Left renal cortex interstitium (tissue), 4 donors: Measurements from ENCODE around the gene CARNS1. TPM values are rescaled to one million over a fixed set of nuclear protein-coding genes. Genes with fewer than 3 reads are reported as not detected.
"Not testable (repeated sequence)": the region's sequence is repeated elsewhere in the genome, so short reads cannot be mapped to it uniquely, and the experiment has no call there.

Source experiments
- DNase-seq, 4 donors: peaks; one replicate each; pipeline ENCODE4 v3.0.0-alpha.2; 2013; ENCODE audit warnings: low read depth in 4 of 4, low spot score in 2 of 4, missing footprints in 1 of 4
- polyA plus RNA-seq, 4 donors: library from polyadenylated mRNA; unstranded; fragments of 120-200 nt; gene quantifications; one replicate each; pipeline ENCODE4 v1.2.1, GENCODE V29; 2013; ENCODE audit not compliant: insufficient read length in 4 of 4

The CARNS1 gene
- polyA plus RNA-seq, 4 donors = 1.3 to 5.0 (median 3.1) TPM

DNA sequence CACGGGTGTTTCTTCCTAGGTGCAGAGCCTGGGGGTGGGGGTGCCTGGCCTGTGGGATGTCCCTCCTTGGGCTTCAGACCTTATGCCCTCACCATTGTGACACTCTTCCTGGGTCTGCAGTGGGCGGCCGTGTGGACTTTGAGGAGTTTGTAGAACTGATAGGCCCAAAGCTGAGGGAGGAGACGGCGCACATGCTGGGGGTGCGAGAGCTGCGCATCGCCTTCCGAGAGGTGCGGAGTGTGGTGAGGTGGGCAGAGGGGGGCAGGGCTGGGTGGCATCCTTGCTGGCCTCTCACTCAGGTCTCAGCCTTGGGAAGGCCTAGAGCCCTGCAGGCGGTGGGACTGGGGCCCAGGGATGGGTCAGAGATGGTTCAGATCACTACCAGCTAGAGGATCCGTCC is 42.0 kb downstream of the CARNS1 start:
- DNase-seq = no peak

GRCh38 chr11:67458266-67458665 is 42.8 kb downstream of the CARNS1 start:
- no peak for DNase-seq

DNA sequence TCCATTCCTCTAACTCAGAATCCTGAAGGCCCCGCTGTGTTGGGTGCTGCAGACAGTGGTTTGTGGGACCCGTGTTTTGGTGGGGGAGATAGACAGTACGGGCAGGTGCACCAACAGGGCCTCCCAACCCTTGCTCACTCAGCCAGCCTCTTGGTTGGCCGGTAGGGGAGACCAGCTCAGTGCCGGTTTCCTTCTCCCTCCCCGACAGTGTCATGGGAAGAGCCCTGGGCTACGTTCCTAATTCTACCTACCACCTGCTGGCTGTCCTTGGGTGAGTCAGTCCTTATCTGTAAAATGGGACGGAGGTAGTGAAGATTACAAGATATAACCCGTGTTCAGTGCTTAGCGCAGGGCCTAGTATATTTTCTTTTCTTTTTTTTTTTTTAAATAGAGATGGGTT is 47.7 kb downstream of the CARNS1 start:
- no peak for DNase-seq

DNA sequence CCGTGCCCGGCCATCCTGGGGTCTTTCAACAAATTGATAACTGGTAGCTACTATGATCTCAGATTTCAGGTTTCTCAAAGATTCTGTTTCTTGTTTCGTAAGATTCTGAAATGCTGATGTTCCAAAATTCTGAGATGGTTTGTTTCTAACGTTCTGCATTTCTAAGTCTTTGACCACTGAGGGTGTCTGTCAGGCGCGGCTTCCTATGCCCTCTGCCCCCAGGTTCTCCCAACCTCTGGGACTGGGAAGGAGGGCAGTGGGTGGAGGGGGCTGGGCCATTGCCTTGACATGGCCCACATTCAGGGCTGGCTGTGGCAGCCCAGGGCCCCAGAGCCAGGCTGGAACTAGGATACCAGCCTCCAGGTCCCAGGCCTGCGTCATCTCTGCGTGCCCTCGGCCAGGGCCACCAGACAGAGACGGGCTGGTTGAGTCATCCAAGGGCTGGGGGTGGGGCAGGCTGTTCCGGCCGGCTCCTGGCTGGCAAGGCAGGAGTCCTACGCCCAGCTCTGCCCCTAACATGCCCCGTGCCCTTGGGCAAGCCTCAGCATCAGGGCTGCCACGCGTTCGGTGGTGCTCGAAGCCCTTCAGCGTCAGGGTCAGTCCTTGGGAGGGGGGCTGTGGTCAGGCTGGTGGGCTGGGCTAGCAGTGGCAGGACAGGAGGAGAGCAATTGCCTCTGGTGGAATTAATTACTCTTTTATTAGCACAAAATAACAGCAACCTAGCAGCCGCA is 48.4 kb downstream of the CARNS1 start:
- DNase-seq = no peak

DNA sequence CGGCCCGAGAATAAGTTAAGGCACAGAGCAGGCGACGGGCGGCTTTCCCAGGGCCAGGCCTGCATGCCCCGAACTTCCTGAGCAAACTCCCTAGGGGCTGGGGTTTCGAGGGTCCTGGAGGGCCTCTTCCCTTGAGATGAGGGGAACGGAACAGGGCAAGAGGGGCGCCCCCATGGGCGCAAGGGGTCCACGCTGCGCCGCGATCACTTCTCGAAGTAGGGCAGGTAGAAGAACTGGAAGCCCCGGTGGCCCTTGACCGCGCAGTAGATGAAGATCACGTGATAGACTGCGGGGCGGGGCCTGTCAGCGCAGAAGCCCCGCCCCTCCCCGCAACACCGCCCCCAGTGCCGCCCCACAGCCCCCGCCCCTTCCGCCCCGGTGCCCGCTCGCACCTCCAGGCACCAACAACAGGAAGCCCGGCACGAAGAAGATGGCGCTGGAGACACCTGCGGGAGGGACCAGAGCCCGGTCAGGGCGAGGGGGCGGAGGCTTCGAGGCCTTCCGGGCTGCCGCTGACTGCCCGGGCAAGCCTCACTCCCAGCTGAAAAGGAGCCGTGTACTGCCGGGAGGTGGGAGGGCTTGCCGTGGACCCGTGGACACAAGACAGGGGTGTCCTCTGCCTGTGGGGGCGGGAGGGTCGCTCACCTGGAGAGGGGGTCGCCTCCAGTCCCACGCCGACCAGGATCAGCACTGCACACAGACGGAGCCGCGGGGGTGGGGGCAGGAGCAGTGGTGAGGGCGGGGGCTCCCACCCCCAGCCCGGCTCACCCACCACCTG is 49.1 kb downstream of the CARNS1 start:
- peak; percentile 29 to 70 (median 61) for DNase-seq

- no peak for DNase-seq
These were observed 49.7 kb downstream of the CARNS1 start for GRCh38 chr11:67465189-67465510.

DNA sequence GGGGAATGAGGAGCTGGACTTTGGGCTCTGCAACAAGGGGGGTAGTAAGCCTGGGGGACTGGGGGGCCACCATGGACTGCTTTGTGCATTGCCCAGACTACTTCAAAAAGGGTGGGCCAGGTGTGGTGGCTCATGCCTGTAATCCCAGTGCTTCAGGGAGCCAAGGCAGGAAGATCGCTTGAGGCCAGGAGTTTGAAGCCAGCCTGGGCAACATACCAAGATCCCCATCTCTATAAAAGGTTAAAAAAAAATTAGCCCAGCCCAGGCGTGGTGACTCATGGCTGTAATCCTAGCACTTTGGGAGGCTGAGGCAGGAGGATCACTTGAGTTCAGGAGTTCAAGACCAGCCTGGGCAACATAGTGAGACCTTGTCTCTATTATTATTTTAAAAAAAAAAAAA is 50.1 kb downstream of the CARNS1 start:
- DNase-seq = not testable (repeated sequence)

DNA sequence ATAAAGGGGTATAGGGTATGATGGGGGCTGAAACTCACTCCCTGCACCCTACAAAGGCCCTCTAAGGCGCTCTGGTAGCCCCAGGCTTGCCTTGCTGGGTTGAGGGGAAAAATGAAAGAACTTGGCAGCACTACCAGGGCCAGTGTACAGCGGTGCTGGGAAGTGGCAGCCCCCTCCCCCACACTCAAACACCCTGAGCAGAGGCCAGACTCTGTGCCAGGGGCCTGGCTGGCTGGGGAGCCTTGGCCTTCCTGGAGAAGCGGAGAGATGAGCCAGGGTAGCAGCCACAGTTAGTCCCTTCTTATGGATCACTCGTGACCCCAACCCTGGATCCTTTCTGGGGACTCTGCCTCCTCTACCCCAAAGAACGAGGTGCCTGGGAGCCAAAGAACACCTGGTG is 50.9 kb downstream of the CARNS1 start:
- DNase-seq = no peak

- no peak for DNase-seq
These were observed 51.7 kb downstream of the CARNS1 start for GRCh38 chr11:67466962-67467771.

GRCh38 chr11:67468056-67468455 is 52.6 kb downstream of the CARNS1 start:
- no peak for DNase-seq

DNA sequence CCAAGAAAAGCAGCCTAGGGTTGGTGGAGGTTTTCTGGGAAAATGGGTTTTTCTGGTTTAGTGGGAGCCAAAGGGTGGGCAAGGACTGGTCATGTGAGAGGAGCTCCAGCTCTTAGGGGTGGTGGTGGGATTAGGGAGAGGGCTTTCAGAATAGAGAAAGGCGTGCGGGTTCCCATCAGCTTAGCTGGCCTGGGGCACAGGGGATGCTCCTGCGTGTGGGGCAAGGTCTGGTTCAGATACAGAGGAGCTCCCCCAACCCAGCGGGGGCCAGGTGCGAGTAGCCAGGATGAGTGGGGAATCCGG is 52.9 kb downstream of the CARNS1 start:
- DNase-seq = no peak

DNA sequence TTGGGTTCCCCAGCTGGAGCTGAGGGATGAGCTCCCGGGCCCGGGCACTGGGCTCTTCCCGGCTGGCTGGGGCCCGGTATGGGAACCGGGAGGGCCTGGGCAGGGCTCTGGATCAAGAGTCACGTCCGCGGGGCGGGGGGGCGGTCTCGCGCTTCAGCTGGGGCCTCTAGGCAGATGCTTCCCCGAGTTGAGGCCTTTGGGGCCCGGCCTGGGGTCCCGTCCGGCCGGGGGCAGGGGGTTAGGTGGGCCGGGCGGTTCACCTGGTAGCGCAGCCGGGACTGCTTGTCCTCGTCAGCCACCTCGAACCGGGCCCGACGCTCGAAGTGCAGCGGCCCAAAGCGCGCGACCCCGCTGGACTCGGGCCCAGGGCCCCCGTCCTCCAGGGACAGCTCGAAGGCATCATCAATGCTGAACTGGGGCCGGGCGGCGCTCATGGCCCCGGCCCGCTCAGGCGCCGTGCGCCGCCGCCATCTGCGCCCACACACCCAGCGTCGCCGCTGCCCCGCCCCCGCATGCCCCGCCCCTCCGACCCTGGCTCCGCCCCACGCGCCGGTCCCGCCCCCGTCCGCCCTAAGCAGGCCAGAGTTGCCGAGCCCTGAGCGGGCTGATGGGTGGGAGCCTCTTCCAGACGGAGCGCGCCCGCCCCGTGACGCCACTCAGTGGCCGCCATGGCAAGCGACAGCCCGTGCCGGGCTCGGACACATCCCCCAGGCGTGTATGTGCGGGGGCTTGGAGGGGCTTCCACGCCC is 53.5 kb downstream of the CARNS1 start, which contains the start of gene TMEM134:
TSS of gene TMEM134 (minus strand) at position 493 of the 749 bp plus-strand sequence. CDS start at position 434, 59 bp downstream.
- DNase-seq = peak; percentile 56 to 82 (median 78)

DNA sequence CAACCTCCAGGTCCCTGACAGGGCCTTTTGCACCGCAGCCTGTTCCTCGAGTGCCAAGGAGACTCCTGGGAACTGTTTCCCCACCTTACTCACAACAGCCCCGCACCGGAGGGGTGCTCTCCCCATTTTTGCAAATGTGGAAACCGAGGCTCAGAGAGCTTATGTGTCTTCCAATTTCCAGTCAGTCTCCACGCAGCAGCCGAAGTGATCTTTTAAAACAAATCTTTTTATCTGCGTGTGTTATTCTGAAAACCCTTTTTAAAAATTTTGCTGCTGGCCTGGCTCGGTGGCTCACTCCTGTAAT is 54.0 kb downstream of the CARNS1 start:
- DNase-seq = no peak

- no peak for DNase-seq
These were observed 55.0 kb downstream of the CARNS1 start for GRCh38 chr11:67470337-67471002.

DNA sequence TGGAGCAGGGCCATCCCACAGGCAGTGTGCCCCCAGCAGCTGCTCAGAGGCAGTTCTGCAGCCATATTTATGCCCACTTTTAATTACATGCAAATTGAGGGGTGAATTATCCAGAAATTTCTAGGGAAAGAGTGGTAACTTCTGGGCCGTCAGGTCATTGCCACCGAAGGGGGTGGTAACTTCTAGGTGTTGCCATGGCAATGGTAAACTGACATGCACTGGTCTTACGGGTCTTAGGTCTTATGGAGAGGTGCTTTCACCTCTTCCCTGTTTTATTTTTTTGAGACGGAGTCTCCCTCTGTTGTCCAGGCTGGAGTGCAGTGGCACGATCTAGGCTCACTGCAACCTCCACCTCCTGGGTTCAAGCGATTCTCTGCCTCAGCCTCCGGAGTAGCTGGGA is 57.4 kb downstream of the CARNS1 start:
- no peak for DNase-seq

Other genes starting within 250 kb of the CARNS1 start
- 10 to 100 TPM; 51.5 to 68.7 (median 53.0) TPM for gene GRK2, start 149.2 kb upstream of the CARNS1 start, polyA plus RNA-seq
- 10 to 100 TPM; 17.4 to 60.8 (median 40.3) TPM for gene ANKRD13D, start 126.4 kb upstream of the CARNS1 start, polyA plus RNA-seq
- gene SSH3, start 112.1 kb upstream of the CARNS1 start, polyA plus RNA-seq = 10 to 100 TPM; 17.4 to 37.5 (median 28.5) TPM
- 10 to 100 TPM; 18.8 to 40.4 (median 33.4) TPM for gene POLD4, start 62.1 kb upstream of the CARNS1 start, polyA plus RNA-seq
- 1 to 10 TPM; 4.9 to 9.2 (median 5.8) TPM for gene CLCF1, start 42.1 kb upstream of the CARNS1 start, polyA plus RNA-seq
- gene RAD9A, start 23.7 kb upstream of the CARNS1 start, polyA plus RNA-seq = 10 to 100 TPM; 16.7 to 34.8 (median 28.9) TPM
- 100 to 1,000 TPM; 150 to 187 (median 162) TPM for gene PPP1CA, start 13.8 kb upstream of the CARNS1 start, polyA plus RNA-seq
- 10 to 100 TPM in 2 of 4 donors, 1 to 10 TPM in 2; 3.0 to 11.7 (median 6.7) TPM for gene TBC1D10C, start 11.6 kb upstream of the CARNS1 start, polyA plus RNA-seq
- 10 to 100 TPM; 40.5 to 48.6 (median 44.9) TPM for gene RPS6KB2, start 12.8 kb downstream of the CARNS1 start, polyA plus RNA-seq
- gene PTPRCAP, start 22.0 kb downstream of the CARNS1 start, polyA plus RNA-seq = 1 to 10 TPM; 1.3 to 2.5 (median 2.2) TPM
- 10 to 100 TPM; 57.9 to 94.3 (median 77.1) TPM for gene CORO1B, start 27.8 kb downstream of the CARNS1 start, polyA plus RNA-seq
- under 1 TPM in 1 of 4 donors, not detected in 3; 0.09 TPM for gene GPR152, start 37.1 kb downstream of the CARNS1 start, polyA plus RNA-seq
- gene CABP4, start 39.7 kb downstream of the CARNS1 start, polyA plus RNA-seq = 1 to 10 TPM in 2 of 4 donors, under 1 TPM in 2; 0.35 to 1.9 (median 0.93) TPM
- gene TMEM134, start 53.6 kb downstream of the CARNS1 start, polyA plus RNA-seq = 10 to 100 TPM; 41.7 to 80.2 (median 64.6) TPM
- gene AIP, start 67.3 kb downstream of the CARNS1 start, polyA plus RNA-seq = 10 to 100 TPM; 58.4 to 79.5 (median 70.7) TPM
- 10 to 100 TPM; 27.5 to 41.0 (median 37.8) TPM for gene PITPNM1, start 89.7 kb downstream of the CARNS1 start, polyA plus RNA-seq
- gene CDK2AP2, start 92.5 kb downstream of the CARNS1 start, polyA plus RNA-seq = 10 to 100 TPM; 34.0 to 68.5 (median 55.9) TPM
- under 1 TPM; 0.30 to 0.68 (median 0.33) TPM for gene CABP2, start 107.8 kb downstream of the CARNS1 start, polyA plus RNA-seq
- 100 to 1,000 TPM; 694 to 850 (median 763) TPM for gene GSTP1, start 168.1 kb downstream of the CARNS1 start, polyA plus RNA-seq
- gene NDUFV1, start 191.3 kb downstream of the CARNS1 start, polyA plus RNA-seq = 100 to 1,000 TPM; 154 to 243 (median 225) TPM
- 1 to 10 TPM; 3.7 to 7.7 (median 6.6) TPM for gene NUDT8, start 214.3 kb downstream of the CARNS1 start, polyA plus RNA-seq
- under 1 TPM in 2 of 4 donors, not detected in 2; 0.22 TPM for gene TBX10, start 224.1 kb downstream of the CARNS1 start, polyA plus RNA-seq
- 10 to 100 TPM; 21.9 to 32.3 (median 27.4) TPM for gene ACY3, start 235.1 kb downstream of the CARNS1 start, polyA plus RNA-seq